Breast epithelium (tissue), 4 donors: Measurements from ENCODE around the gene CBX2. TPM values are rescaled to one million over a fixed set of nuclear protein-coding genes. Genes with fewer than 3 reads are reported as not detected.
A peak's percentile ranks its signal among the peaks of the same experiment; 100 is the strongest.

Source experiments
- DNase-seq, 2 donors: peaks; one replicate each; pipeline ENCODE4 v3.0.0-alpha.2; 2019; ENCODE audit warnings: low spot score in 2 of 2
- H3K27ac ChIP-seq, 2 donors: fragments of 200-600 bp; sonication (generic) in 1 of 2; one replicate each; pipeline ENCODE4 v1.5.1; 2016 to 2019; ENCODE audit warnings: mild to moderate bottlenecking in 1 of 2
- H3K27me3 ChIP-seq, 2 donors: fragments of 200-600 bp; sonication (generic) in 1 of 2; one replicate each; pipeline versions ENCODE4 v1.5.1 to v1.6.0; 2017 to 2019; ENCODE audit warnings: control low read depth in 1 of 2, mild to moderate bottlenecking in 1 of 2
- H3K36me3 ChIP-seq: fragments of 200-600 bp; one replicate; pipeline ENCODE4 v1.5.1; 2019
- H3K4me1 ChIP-seq, 2 donors: fragments of 200-600 bp; sonication (generic); one replicate each; pipeline ENCODE4 v1.5.1; 2016 to 2019; ENCODE audit warnings: control low read depth in 1 of 2
- H3K4me3 ChIP-seq, 3 donors: fragments of 200-600 bp; sonication (generic); 1 replicate in 2 of 3; 2 replicates in 1 of 3; pipeline ENCODE4 v1.5.1; 2016 to 2019; ENCODE audit warnings: mild to moderate bottlenecking in 3 of 3, moderate library complexity in 2 of 3
- H3K9me3 ChIP-seq, 2 donors: fragments of 200-600 bp; sonication (generic) in 1 of 2; one replicate each; pipeline ENCODE4 v1.5.1; 2016 to 2019; ENCODE audit warnings: control low read depth in 1 of 2
- POLR2A ChIP-seq: fragments of 450-650 bp; IDR thresholded peaks from one replicate; pipeline ENCODE4 v1.6.1; 2016; ENCODE audit warnings: antibody characterized with exemption, mild to moderate bottlenecking, moderate library complexity
- POLR2AphosphoS5 ChIP-seq, 3 donors: sonication (generic); formaldehyde crosslinking; IDR thresholded peaks; one replicate each; pipeline ENCODE4 v1.6.1; 2017; ENCODE audit warnings: antibody characterized with exemption in 3 of 3
- intact Hi-C: fragments of 100-400 bp; cut with DNase I; formaldehyde crosslinking; loops from one replicate; pipeline ENCODE4 v1.15.1; 2023; ENCODE audit warnings: low total_unique reads
- total RNA-seq, 3 donors: library from RNA; depleted of rRNA; stranded (reverse); fragments of >200 nt; gene quantifications; one replicate each; pipeline ENCODE4 v1.1.0, GENCODE V29; 2016
- TF ChIP-seq, protein P1 (sequence below), 3 donors: fragments of 450-650 bp; IDR thresholded peaks; one replicate each; pipeline ENCODE4 v1.5.1; 2016 to 2017; ENCODE audit warnings: antibody characterized with exemption in 3 of 3, mild to moderate bottlenecking in 3 of 3, moderate library complexity in 3 of 3

Gene CBX2
- total RNA-seq, 3 donors from 2014 or later = 1.2 to 2.2 (median 2.0) TPM

DNA sequence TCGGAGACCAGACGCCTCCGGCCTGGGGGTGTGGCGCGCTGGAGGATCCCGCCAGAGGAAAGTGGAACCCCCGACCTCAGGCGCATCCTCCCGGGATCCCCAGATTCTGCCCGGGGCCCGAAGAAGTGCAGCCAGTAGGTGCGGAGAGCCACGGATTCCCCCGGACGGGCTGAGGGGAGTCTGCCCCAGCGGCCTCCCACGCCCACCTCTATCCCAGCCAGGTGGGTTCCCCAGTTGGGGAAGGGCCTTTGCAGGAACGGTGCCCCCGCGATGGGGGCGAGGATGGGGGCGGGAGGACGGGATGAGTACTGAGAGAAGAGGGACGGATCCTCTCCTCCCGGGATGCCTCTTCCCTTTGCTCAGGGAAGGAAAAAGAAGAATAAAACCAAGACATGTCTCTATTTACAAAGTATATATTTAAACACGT is 13.8 kb downstream of the CBX2 start:
- peaks cover 3 to 10% of the 10 kb centered on the region in 2 donors for H3K4me1 ChIP-seq
- no peak for DNase-seq
- peaks cover 20 to 56% of the 10 kb centered on the region in 2 donors for H3K27me3 ChIP-seq
- no peak for TF ChIP-seq POLR2AphosphoS5 (IDR thresholded peaks at IDR 0.05)
- no peak for TF ChIP-seq POLR2A
- TF ChIP-seq, protein P1, sequence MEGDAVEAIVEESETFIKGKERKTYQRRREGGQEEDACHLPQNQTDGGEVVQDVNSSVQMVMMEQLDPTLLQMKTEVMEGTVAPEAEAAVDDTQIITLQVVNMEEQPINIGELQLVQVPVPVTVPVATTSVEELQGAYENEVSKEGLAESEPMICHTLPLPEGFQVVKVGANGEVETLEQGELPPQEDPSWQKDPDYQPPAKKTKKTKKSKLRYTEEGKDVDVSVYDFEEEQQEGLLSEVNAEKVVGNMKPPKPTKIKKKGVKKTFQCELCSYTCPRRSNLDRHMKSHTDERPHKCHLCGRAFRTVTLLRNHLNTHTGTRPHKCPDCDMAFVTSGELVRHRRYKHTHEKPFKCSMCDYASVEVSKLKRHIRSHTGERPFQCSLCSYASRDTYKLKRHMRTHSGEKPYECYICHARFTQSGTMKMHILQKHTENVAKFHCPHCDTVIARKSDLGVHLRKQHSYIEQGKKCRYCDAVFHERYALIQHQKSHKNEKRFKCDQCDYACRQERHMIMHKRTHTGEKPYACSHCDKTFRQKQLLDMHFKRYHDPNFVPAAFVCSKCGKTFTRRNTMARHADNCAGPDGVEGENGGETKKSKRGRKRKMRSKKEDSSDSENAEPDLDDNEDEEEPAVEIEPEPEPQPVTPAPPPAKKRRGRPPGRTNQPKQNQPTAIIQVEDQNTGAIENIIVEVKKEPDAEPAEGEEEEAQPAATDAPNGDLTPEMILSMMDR (IDR thresholded peaks at IDR 0.05) = no peak
- H3K36me3 ChIP-seq = no peaks in the 10 kb centered on the region
- no peaks in the 10 kb centered on the region for H3K9me3 ChIP-seq
- H3K4me3 ChIP-seq = peak overlapping the region in 2 of 3 donors; percentile 41 to 45
- no peak overlapping the region for H3K27ac ChIP-seq
- intact Hi-C loops = no loop called here

DNA sequence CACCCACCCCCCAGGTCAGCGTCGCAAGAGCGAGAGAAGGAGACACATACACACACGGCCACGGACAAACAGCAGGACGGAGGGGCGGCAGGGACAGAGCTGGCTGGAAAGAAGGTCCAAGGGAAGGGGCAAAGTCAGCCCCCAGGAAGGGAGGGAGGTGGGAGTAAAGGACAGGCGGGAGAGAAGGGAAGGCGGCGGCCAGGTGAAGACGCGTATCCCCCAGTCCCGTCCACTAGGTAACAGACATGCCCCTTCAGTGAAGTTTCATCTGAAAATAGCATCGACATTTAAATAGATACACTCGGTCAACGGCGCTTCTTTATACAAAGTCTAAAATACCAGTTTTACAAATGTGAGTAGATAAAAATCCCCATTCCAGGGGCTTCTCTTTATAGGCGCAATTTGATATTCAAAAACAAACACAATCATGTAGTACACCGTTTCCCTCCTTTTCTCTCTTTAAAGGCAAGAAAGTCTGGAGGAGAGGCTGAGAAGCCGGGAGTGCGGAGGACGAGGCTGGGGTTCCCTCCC is 14.5 kb downstream of the CBX2 start:
- H3K9me3 ChIP-seq = no peaks in the 10 kb centered on the region
- no peaks in the 10 kb centered on the region for H3K36me3 ChIP-seq
- DNase-seq = no peak
- intact Hi-C loops = no loop called here
- TF ChIP-seq POLR2A (no peak), POLR2AphosphoS5 (IDR thresholded peaks at IDR 0.05) (no peak)
- TF ChIP-seq, protein P1 (IDR thresholded peaks at IDR 0.05) = no peak
- peaks cover 20 to 56% of the 10 kb centered on the region in 2 donors for H3K27me3 ChIP-seq
- peak overlapping the region; percentile 33 to 46 (median 41) for H3K4me3 ChIP-seq
- H3K4me1 ChIP-seq = peaks cover 3 to 10% of the 10 kb centered on the region in 2 donors
- H3K27ac ChIP-seq = peak overlapping the region in 1 of 2 donors; percentile 41

DNA sequence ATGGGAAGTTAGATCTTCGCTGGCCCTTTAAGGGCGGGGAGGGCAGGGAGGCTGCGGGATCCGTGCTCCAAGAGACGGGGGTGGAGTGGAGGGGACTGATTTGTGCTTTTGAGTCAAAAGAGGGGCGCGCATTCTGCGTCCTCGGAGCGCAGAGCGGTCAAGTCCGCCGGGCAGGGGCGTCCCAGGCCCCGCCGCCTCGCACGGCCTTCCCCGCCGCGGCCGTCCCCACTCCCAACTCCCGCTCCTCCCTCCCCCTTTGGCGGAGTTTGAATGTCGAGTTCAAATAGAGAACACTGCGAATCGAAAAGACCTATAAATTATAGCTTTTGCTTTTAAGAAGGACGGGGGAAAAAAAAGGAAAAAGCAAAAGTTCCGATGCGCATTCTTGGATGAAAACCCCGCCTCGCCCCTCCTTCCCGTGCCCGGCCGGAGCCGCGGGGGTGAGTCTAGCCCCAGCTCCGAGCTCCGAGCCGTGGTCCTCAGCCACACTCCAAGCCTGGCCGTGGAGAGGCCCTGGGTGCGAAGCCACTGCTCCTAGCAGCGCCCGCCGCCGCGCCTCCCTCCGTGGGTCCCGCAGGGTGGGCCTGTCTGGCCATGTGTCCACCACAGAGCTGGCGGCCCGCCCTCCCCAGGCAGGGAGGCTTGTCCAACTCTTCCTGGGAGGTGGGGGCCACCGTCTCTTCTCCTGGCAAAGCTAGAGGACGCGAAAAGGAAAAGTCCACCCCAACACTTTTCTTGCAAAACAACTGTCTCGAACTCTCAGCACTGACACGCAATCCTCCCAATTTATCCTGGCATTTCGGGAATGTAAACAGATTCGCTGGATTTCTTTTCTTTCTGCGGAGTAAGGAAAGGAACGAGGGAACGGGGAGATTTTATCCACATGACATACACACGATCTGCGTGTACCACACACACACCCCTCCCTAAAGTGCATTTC is 15.3 kb downstream of the CBX2 start:
- intact Hi-C loops = no loop called here
- no peak for DNase-seq
- Histone ChIP-seq H3K27me3 (peaks cover 20 to 60% of the 10 kb centered on the region in 2 donors), H3K4me3 (peak overlapping the region; percentile 33 to 46 (median 41)), H3K9me3 (no peaks in the 10 kb centered on the region), H3K27ac (peak overlapping the region; percentile 41 to 55), H3K4me1 (peaks cover 3 to 16% of the 10 kb centered on the region in 2 donors), H3K36me3 (no peaks in the 10 kb centered on the region)
- TF ChIP-seq POLR2A (no peak), POLR2AphosphoS5 (IDR thresholded peaks at IDR 0.05) (no peak)
- TF ChIP-seq, protein P1 (IDR thresholded peaks at IDR 0.05) = no peak

DNA sequence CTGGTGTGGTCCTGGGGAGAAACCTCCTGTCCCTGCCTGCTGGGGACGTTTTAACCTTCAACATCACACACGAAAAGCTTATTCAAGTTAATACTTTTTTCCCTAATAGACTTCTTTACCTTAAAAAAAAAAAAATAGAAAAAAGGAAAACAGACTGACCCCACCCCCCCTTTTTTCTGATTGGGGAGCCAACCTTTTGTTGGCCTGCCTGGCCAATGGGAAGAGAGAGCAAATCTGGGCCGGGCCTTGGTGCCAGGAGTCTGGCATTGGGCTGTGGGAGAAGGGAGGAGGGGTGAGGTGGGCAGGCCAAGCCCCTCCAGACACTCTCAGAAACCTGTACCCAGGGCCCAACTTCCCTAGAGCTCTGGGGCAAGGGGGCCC is 16.0 kb downstream of the CBX2 start:
- TF ChIP-seq POLR2A (no peak), POLR2AphosphoS5 (IDR thresholded peaks at IDR 0.05) (no peak)
- TF ChIP-seq, protein P1 (IDR thresholded peaks at IDR 0.05) = no peak
- no peaks in the 10 kb centered on the region for H3K36me3 ChIP-seq
- peaks cover 20 to 60% of the 10 kb centered on the region in 2 donors for H3K27me3 ChIP-seq
- no peaks in the 10 kb centered on the region for H3K9me3 ChIP-seq
- H3K4me3 ChIP-seq = peak overlapping the region in 2 of 3 donors; percentile 41 to 46
- H3K4me1 ChIP-seq = peaks cover 3 to 20% of the 10 kb centered on the region in 2 donors
- no peak for DNase-seq
- H3K27ac ChIP-seq = peak overlapping the region in 1 of 2 donors; percentile 15
- intact Hi-C loops = no loop called here
